ENCODE data around the gene F12. TPM values are rescaled to one million over a fixed set of nuclear protein-coding genes. Genes with fewer than 3 reads are reported as not detected.

The F12 gene
- 3.1 and 5.9 TPM in 2 replicates for total RNA-seq

- DNase-seq (ENCODE audit: low read depth), result no peak
These were observed at the start of gene F12 for GRCh38 chr5:177409043-177409801. Gene F12 (minus strand): TSS chr5:177409564. CDS start chr5:177409527, 37 bp downstream.

GRCh38 chr5:177458912-177459350 lies 49.6 kb upstream of the F12 start:
- no peak for DNase-seq (ENCODE audit: low read depth)

- no peak for DNase-seq (ENCODE audit: low read depth)
These were observed 48.7 kb upstream of the F12 start for GRCh38 chr5:177457852-177458681.

GRCh38 chr5:177456976-177457851 lies 47.9 kb upstream of the F12 start:
- DNase-seq (ENCODE audit: low read depth), result peak; percentile 94

- DNase-seq (ENCODE audit: low read depth), result no peak
These were observed 47.2 kb upstream of the F12 start for GRCh38 chr5:177456591-177456964.

- DNase-seq (ENCODE audit: low read depth), result peak; percentile 71
These were observed 46.6 kb upstream of the F12 start for GRCh38 chr5:177455661-177456590.

- DNase-seq (ENCODE audit: low read depth), result peak; percentile 30
These were observed 45.8 kb upstream of the F12 start for GRCh38 chr5:177455036-177455660.

GRCh38 chr5:177454397-177455035 lies 45.2 kb upstream of the F12 start:
- DNase-seq (ENCODE audit: low read depth), result peak; percentile 60

GRCh38 chr5:177453852-177454396 lies 44.6 kb upstream of the F12 start:
- no peak for DNase-seq (ENCODE audit: low read depth)

- no peak for DNase-seq (ENCODE audit: low read depth)
These were observed 43.6 kb upstream of the F12 start for GRCh38 chr5:177452688-177453638.

GRCh38 chr5:177450667-177451424 lies 41.5 kb upstream of the F12 start:
- no peak for DNase-seq (ENCODE audit: low read depth)

GRCh38 chr5:177449140-177450061 lies 40.0 kb upstream of the F12 start:
- DNase-seq (ENCODE audit: low read depth), result no peak

- no peak for DNase-seq (ENCODE audit: low read depth)
These were observed 39.0 kb upstream of the F12 start for GRCh38 chr5:177448244-177448950.

- peak; percentile 94 for DNase-seq (ENCODE audit: low read depth)
These were observed 38.4 kb upstream of the F12 start for GRCh38 chr5:177447611-177448243.

GRCh38 chr5:177447066-177447610 lies 37.8 kb upstream of the F12 start:
- no peak for DNase-seq (ENCODE audit: low read depth)

Data from renal cortical epithelial cell (primary cell).